ENCODE measurements around the gene PGGT1B. TPM values are rescaled to one million over a fixed set of nuclear protein-coding genes. Genes with fewer than 3 reads are reported as not detected.

Gene PGGT1B
- 22.9 and 28.9 TPM in 2 replicates for total RNA-seq

GRCh38 chr5:115262321-115263077, at the start of gene PGGT1B:
PGGT1B (minus strand) TSS chr5:115262877; CDS start chr5:115262851, 26 bp downstream.
- DNase-seq (ENCODE audit: low read depth, low spot score): no peak

- DNase-seq (ENCODE audit: low read depth, low spot score): no peak
These were observed 47.2 kb upstream of the PGGT1B start for GRCh38 chr5:115309751-115310370.

- no peak for DNase-seq (ENCODE audit: low read depth, low spot score)
These were observed 46.1 kb upstream of the PGGT1B start for GRCh38 chr5:115308815-115309214.

- no peak for DNase-seq (ENCODE audit: low read depth, low spot score)
These were observed 43.4 kb upstream of the PGGT1B start for GRCh38 chr5:115306011-115306536.

- DNase-seq (ENCODE audit: low read depth, low spot score): no peak
These were observed 41.8 kb upstream of the PGGT1B start for GRCh38 chr5:115304496-115304895.

- no peak for DNase-seq (ENCODE audit: low read depth, low spot score)
These were observed 36.1 kb upstream of the PGGT1B start for GRCh38 chr5:115298811-115299210.

GRCh38 chr5:115297031-115297430, 34.4 kb upstream of the PGGT1B start:
- no peak for DNase-seq (ENCODE audit: low read depth, low spot score)

- DNase-seq (ENCODE audit: low read depth, low spot score): no peak
These were observed 33.7 kb upstream of the PGGT1B start, which contains the start of gene CCDC112 for GRCh38 chr5:115296124-115297022. CCDC112 (minus strand) TSS chr5:115296654; CDS start chr5:115296543, 111 bp downstream.

- DNase-seq (ENCODE audit: low read depth, low spot score): no peak
These were observed 33.1 kb upstream of the PGGT1B start for GRCh38 chr5:115295777-115296123.

- no peak for DNase-seq (ENCODE audit: low read depth, low spot score)
These were observed 28.7 kb upstream of the PGGT1B start for GRCh38 chr5:115291397-115291796.

GRCh38 chr5:115289104-115289503, 26.4 kb upstream of the PGGT1B start:
- DNase-seq (ENCODE audit: low read depth, low spot score): no peak

GRCh38 chr5:115284021-115284420, 21.3 kb upstream of the PGGT1B start:
- no peak for DNase-seq (ENCODE audit: low read depth, low spot score)

- no peak for DNase-seq (ENCODE audit: low read depth, low spot score)
These were observed 19.5 kb upstream of the PGGT1B start for GRCh38 chr5:115282131-115282530.

- DNase-seq (ENCODE audit: low read depth, low spot score): no peak
These were observed 11.9 kb upstream of the PGGT1B start for GRCh38 chr5:115274584-115274983.

- no peak for DNase-seq (ENCODE audit: low read depth, low spot score)
These were observed 9.8 kb upstream of the PGGT1B start for GRCh38 chr5:115272297-115272958.

GRCh38 chr5:115271295-115272050, 8.8 kb upstream of the PGGT1B start:
- DNase-seq (ENCODE audit: low read depth, low spot score): no peak

- DNase-seq (ENCODE audit: low read depth, low spot score): no peak
These were observed 4.9 kb upstream of the PGGT1B start for GRCh38 chr5:115267617-115268016.

- no peak for DNase-seq (ENCODE audit: low read depth, low spot score)
These were observed 2.5 kb upstream of the PGGT1B start for GRCh38 chr5:115265220-115265619.

- no peak for DNase-seq (ENCODE audit: low read depth, low spot score)
These were observed 2.1 kb upstream of the PGGT1B start for GRCh38 chr5:115264786-115265185.

- DNase-seq (ENCODE audit: low read depth, low spot score): no peak
These were observed 352 bp upstream of the PGGT1B start for GRCh38 chr5:115263078-115263380.

- DNase-seq (ENCODE audit: low read depth, low spot score): no peak
These were observed 711 bp downstream of the PGGT1B start for GRCh38 chr5:115262011-115262320.

All from pulmonary artery endothelial cell (primary cell).